ENCODE data around the gene FRAT1. TPM values are rescaled to one million over a fixed set of nuclear protein-coding genes. Genes with fewer than 3 reads are reported as not detected.

Gene FRAT1
- total RNA-seq, 2 donors from 2014 or later: 18.0 to 20.1 TPM

DNA sequence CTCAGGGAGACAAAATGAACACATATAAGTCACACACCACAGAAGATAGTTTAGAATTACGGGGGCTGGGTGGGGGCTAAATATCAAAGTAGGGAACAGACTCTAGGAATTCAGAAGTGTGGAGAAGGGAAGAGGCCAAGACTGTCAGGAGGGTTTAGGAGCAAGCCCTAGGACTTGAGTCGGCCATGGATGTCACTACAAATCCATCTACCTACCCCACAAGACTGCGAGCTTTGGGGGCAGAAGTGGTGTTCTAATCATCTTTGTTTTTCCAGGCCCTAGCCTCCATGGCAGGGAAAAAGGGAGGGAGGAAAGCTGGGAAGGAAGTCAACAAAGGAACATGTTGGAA lies 20.9 kb upstream of the FRAT1 start:
- no peaks in the 10 kb centered on the region for H3K36me3 ChIP-seq
- no peaks in the 10 kb centered on the region for H3K27me3 ChIP-seq (replicated peaks; ENCODE audit: insufficient read depth)
- intact Hi-C loops (cut with DNase I): no loop called here
- H3K4me1 ChIP-seq (replicated peaks): no peaks in the 10 kb centered on the region
- no peaks in the 10 kb centered on the region for H3K9me3 ChIP-seq
- no peak for DNase-seq (ENCODE audit: low spot score)
- TF ChIP-seq POLR2A (IDR thresholded peaks at IDR 0.05): no peak
- no peak for TF ChIP-seq POLR2AphosphoS5 (IDR thresholded peaks at IDR 0.05)
- TF ChIP-seq, protein P1, sequence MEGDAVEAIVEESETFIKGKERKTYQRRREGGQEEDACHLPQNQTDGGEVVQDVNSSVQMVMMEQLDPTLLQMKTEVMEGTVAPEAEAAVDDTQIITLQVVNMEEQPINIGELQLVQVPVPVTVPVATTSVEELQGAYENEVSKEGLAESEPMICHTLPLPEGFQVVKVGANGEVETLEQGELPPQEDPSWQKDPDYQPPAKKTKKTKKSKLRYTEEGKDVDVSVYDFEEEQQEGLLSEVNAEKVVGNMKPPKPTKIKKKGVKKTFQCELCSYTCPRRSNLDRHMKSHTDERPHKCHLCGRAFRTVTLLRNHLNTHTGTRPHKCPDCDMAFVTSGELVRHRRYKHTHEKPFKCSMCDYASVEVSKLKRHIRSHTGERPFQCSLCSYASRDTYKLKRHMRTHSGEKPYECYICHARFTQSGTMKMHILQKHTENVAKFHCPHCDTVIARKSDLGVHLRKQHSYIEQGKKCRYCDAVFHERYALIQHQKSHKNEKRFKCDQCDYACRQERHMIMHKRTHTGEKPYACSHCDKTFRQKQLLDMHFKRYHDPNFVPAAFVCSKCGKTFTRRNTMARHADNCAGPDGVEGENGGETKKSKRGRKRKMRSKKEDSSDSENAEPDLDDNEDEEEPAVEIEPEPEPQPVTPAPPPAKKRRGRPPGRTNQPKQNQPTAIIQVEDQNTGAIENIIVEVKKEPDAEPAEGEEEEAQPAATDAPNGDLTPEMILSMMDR (IDR thresholded peaks at IDR 0.05): no peak
- WGBS: 78% methylated on average over 3 of the region's 3 CpGs
- no peak overlapping the region for H3K4me3 ChIP-seq
- no peak overlapping the region for H3K27ac ChIP-seq

DNA sequence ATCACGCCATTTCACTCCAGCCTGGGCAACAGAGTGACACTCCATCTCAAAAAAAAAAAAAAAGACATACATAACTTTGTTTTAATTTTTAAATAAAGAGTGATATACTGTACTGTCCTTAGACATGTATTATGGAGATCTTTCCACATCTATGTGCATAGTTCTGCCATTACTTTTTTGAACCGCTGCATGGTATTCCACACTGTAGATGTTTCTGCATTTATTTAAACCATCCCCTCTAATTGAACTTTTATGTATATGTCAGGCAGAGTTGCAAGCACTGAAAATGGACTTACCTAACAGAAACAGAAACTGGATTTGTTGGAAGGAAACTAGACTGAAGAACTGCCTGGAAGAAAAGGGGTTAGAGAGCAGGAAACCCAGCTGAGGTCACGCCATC lies 18.1 kb upstream of the FRAT1 start:
- TF ChIP-seq, protein P1 (IDR thresholded peaks at IDR 0.05): no peak
- TF ChIP-seq POLR2A (IDR thresholded peaks at IDR 0.05) (no peak), POLR2AphosphoS5 (IDR thresholded peaks at IDR 0.05) (no peak)
- 93% methylated on average over 3 of the region's 3 CpGs for WGBS
- intact Hi-C loops (cut with DNase I): no loop called here
- no peaks in the 10 kb centered on the region for H3K9me3 ChIP-seq
- no peak overlapping the region for H3K27ac ChIP-seq
- no peak overlapping the region for H3K4me3 ChIP-seq
- no peaks in the 10 kb centered on the region for H3K36me3 ChIP-seq
- DNase-seq (ENCODE audit: low spot score): no peak
- H3K27me3 ChIP-seq (replicated peaks; ENCODE audit: insufficient read depth): no peaks in the 10 kb centered on the region
- H3K4me1 ChIP-seq (replicated peaks): no peaks in the 10 kb centered on the region

DNA sequence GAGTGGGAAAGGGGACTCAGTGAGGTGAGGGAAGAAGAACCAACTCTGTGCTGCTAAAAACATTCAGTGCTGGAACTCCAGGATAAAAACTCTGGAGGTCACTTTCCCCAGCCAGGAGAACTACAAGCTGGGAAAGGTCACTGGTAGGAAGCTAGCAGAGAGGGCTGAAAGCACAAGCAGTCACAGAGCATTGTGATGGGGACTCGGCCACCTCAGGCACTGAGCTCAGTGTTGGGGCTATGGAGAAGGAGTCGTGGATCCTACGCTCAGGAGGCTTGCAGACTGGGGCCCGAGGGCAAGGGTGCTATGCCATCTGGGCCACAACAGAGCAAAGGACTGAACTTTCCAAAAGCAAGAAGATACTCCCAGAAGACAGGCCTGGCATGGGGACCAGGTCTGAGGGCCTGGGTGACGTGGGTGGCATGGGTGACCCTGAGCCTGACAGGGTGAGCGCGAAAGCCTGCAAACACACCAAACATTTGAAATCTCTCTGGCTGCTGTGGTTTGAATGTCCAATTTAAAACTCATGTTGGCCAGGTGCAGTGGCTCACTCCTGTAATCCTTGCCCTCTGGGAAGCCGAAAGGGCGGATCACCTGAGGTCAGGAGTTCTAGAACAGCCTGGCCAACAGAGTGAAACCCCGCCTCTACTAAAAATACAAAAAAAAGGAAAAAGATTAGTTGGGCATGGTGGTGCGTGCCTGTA lies 16.8 kb upstream of the FRAT1 start:
- intact Hi-C loops (cut with DNase I): no loop called here
- no peak overlapping the region for H3K27ac ChIP-seq
- no peaks in the 10 kb centered on the region for H3K27me3 ChIP-seq (replicated peaks; ENCODE audit: insufficient read depth)
- TF ChIP-seq, protein P1 (IDR thresholded peaks at IDR 0.05): no peak
- TF ChIP-seq POLR2A (IDR thresholded peaks at IDR 0.05) (no peak), POLR2AphosphoS5 (IDR thresholded peaks at IDR 0.05) (no peak)
- H3K4me1 ChIP-seq (replicated peaks): no peaks in the 10 kb centered on the region
- H3K4me3 ChIP-seq: no peak overlapping the region
- H3K36me3 ChIP-seq: no peaks in the 10 kb centered on the region
- no peaks in the 10 kb centered on the region for H3K9me3 ChIP-seq
- no peak for DNase-seq (ENCODE audit: low spot score)
- 91% methylated on average over 11 of the region's 11 CpGs for WGBS

DNA sequence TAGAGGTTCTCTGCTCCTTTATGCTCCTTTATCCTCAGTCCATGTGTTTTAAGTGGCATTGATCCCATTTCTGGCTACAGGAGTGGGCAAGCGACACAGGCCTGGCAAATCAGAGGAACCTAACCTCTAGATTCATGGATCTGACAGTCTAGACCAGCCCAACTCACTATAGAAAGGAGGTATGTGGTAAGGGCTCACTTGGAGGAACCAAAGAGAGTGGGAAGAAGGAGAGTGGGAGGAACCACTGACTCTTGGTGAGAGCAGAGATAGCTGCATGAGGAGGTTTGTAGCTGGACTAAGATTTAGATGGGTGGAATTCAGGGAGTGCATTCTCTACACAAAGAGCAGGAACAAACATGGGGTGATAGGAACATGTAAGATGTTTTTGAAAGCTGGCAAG lies 11.6 kb upstream of the FRAT1 start:
- no peak for DNase-seq (ENCODE audit: low spot score)
- Histone ChIP-seq H3K27ac (no peak overlapping the region), H3K27me3 (replicated peaks; ENCODE audit: insufficient read depth) (no peaks in the 10 kb centered on the region), H3K4me3 (no peak overlapping the region), H3K4me1 (replicated peaks) (no peaks in the 10 kb centered on the region), H3K9me3 (no peaks in the 10 kb centered on the region), H3K36me3 (no peaks in the 10 kb centered on the region)
- TF ChIP-seq POLR2A (IDR thresholded peaks at IDR 0.05): no peak
- no peak for TF ChIP-seq POLR2AphosphoS5 (IDR thresholded peaks at IDR 0.05)
- TF ChIP-seq, protein P1 (IDR thresholded peaks at IDR 0.05): no peak
- WGBS: 94% methylated on average over 1 of the region's 1 CpG
- intact Hi-C loops (cut with DNase I): no loop called here

All from prostate gland (tissue), 2 donors.